K562 (cell line): ENCODE measurements around the gene CTXN3. TPM values are rescaled to one million over a fixed set of nuclear protein-coding genes. Genes with fewer than 3 reads are reported as not detected.

Experiments used
- ATAC-seq: fragments of 200-7000 bp; cut with Tn5 transposase; 3 replicates; pipeline ENCODE4 v1.9.1; 2020; ENCODE audit warnings: moderate library complexity
- BruUV-seq: library from RNA; stranded (reverse); fragments of 400-500 nt; replicated peaks from 2 replicates; lab custom pipeline; 2021; lab: Mats Ljungman, UMichigan
- CTCF ChIA-PET: fragments of 300-600 bp; formaldehyde crosslinking; extraction: SDS; loops from one replicate; lab custom pipeline; 2021; ENCODE audit warnings: low intra/inter-chr PET ratio; lab: Yijun Ruan, JAX
- POLR2A ChIA-PET: fragments of 300-600, 350-650 bp; sonication (Branson Sonifier 250); formaldehyde crosslinking; extraction: SDS; loops from one replicate; lab custom pipeline; 2021; ENCODE audit warnings: antibody characterized with exemption, inconsistent platforms; lab: Yijun Ruan, JAX
- DNase-seq, 4 experiments: peaks; one replicate each; pipeline versions ENCODE4 v3.0.0 to v3.0.0-alpha.2; 2011 to 2018; ENCODE audit warnings: low spot score in 3 of 4, mixed read lengths in 3 of 4; ENCODE audit errors: extremely low read depth in 1 of 4
- FAIRE-seq: peaks from 2 replicates; lab custom pipeline; 2011; peaks lifted over from hg19 to GRCh38; lab: Jason Lieb, UNC
- H2AFZ ChIP-seq: 2 replicates; pipeline ENCODE4 v1.6.0; 2011; ENCODE audit warnings: low read depth, low read length, control low read depth, inconsistent platforms
- H3K27ac ChIP-seq: fragments of 200-600 bp; 3 replicates; pipeline ENCODE4 v1.8.0; 2011; ENCODE audit warnings: low read depth, mild to moderate bottlenecking, control low read depth, inconsistent platforms, low read length, moderate library complexity, mixed read lengths; ENCODE audit errors: extremely low read depth
- H3K27me3 ChIP-seq, 2 experiments: fragments of 300-600 bp in 1 of 2; 2 replicates in 1 of 2; 3 replicates in 1 of 2; pipeline versions ENCODE4 v1.6.0 to v1.8.0; 2011; ENCODE audit warnings: inconsistent platforms in 2 of 2, low read length in 2 of 2, mild to moderate bottlenecking in 1 of 2, mixed read lengths in 1 of 2, moderate library complexity in 1 of 2; ENCODE audit not compliant: control insufficient read depth in 2 of 2, insufficient read depth in 2 of 2
- H3K36me3 ChIP-seq: fragments of 300-600 bp; 3 replicates; pipeline ENCODE4 v1.8.0; 2011; ENCODE audit warnings: mild to moderate bottlenecking, low read length, inconsistent platforms; ENCODE audit not compliant: control insufficient read depth, insufficient read depth
- H3K4me1 ChIP-seq, 2 experiments: fragments of 200-600 bp in 1 of 2; replicated peaks in 1 of 2; 2 replicates in 1 of 2; 3 replicates in 1 of 2; pipeline versions ENCODE4 v1.5.1 to v1.8.0; 2011; ENCODE audit warnings: inconsistent platforms in 2 of 2, low read length in 2 of 2, mild to moderate bottlenecking in 1 of 2, mixed read lengths in 1 of 2, moderate library complexity in 1 of 2; ENCODE audit not compliant: control insufficient read depth in 2 of 2, insufficient read depth in 2 of 2
- H3K4me2 ChIP-seq: 2 replicates; pipeline ENCODE4 v1.6.1; 2011; ENCODE audit warnings: low read length, control low read depth, inconsistent platforms, mixed read lengths; ENCODE audit not compliant: insufficient read depth
- H3K4me3 ChIP-seq: fragments of 200-600 bp; sonication (generic), shearing (Covaris generic); 2 replicates; pipeline ENCODE4 v1.5.1; 2016; ENCODE audit warnings: control low read depth, inconsistent platforms
- H3K79me2 ChIP-seq: fragments of 200-600 bp; 3 replicates; pipeline ENCODE4 v1.8.0; 2011; ENCODE audit warnings: low read length, inconsistent platforms; ENCODE audit not compliant: control insufficient read depth, insufficient read depth
- H3K9ac ChIP-seq, 2 experiments: 2 replicates each; pipeline versions ENCODE4 v1.6.0 to v1.6.1; 2011; ENCODE audit warnings: low read depth in 2 of 2, low read length in 2 of 2, control low read depth in 1 of 2, inconsistent platforms in 1 of 2, mild to moderate bottlenecking in 1 of 2, mixed read lengths in 1 of 2; ENCODE audit not compliant: insufficient read depth in 1 of 2
- H3K9me1 ChIP-seq: one replicate; pipeline ENCODE4 v1.6.0; 2011; ENCODE audit warnings: inconsistent platforms, mild to moderate bottlenecking, low read length, moderate library complexity; ENCODE audit not compliant: control insufficient read depth, insufficient read depth
- H3K9me3 ChIP-seq: replicated peaks from 2 replicates; pipeline ENCODE4 v1.5.1; 2011; ENCODE audit warnings: low read depth, low read length, inconsistent platforms; ENCODE audit not compliant: control insufficient read depth, insufficient read depth
- H4K20me1 ChIP-seq: replicated peaks from 2 replicates; pipeline ENCODE4 v1.6.1; 2011; ENCODE audit warnings: low read length, inconsistent platforms, mixed read lengths; ENCODE audit not compliant: control insufficient read depth, insufficient read depth
- NR1H2 ChIP-seq: sonication (generic); formaldehyde crosslinking; IDR thresholded peaks from 2 replicates; pipeline ENCODE4 v1.4.0; 2020; ENCODE audit warnings: mild to moderate bottlenecking, missing genetic modification reagents
- ZFPM2 ChIP-seq: fragments of 250-450 bp; sonication (Bioruptor Pico); IDR thresholded peaks from 2 replicates; pipeline ENCODE4 v1.5.1; 2022; ENCODE audit warnings: mild to moderate bottlenecking
- ZNF121 ChIP-seq: sonication (generic); formaldehyde crosslinking; conservative IDR thresholded peaks from 2 replicates; pipeline ENCODE4 v1.8.0; 2022; ENCODE audit warnings: missing genetic modification reagents
- WGBS: fragments of 100-300 bp; shearing (Covaris generic); methylation state at CpG from one replicate; pipeline ENCODE4 v1.1.6; 2016; ENCODE audit warnings: low coverage, mixed read lengths; ENCODE audit not compliant: insufficient coverage; ENCODE audit errors: missing lambda C conversion rate; 5-methylcytosine and 5-hydroxymethylcytosine counted together
- in situ Hi-C: fragments of 300-500 bp; cut with MboI; formaldehyde crosslinking; loops from 4 replicates; pipeline ENCODE4 v1.15.0; 2018; ENCODE audit warnings: inconsistent platforms, mixed read lengths
- intact Hi-C: fragments of 100-400 bp; cut with micrococcal nuclease; formaldehyde crosslinking; loops from 2 replicates; pipeline ENCODE4 v1.14.2; 2022
- polyA plus RNA-seq, 8 experiments: library from polyadenylated mRNA; depleted of rRNA in 4 of 8; stranded (reverse) in 5 of 8; unstranded in 3 of 8; fragments of >200 nt; fragmentation: Nextera tagmentation in 2 of 8; fragmentation: Illumina TruSeq in 1 of 8; extraction: Ambion mirVana in 2 of 8; extraction: Trizol in 1 of 8; gene quantifications; 2 replicates each; pipeline versions ENCODE4 v1.2.1 to v1.2.3, GENCODE V29; 2011 to 2014; ENCODE audit warnings: inconsistent platforms in 1 of 8, missing spikeins in 1 of 8
- total RNA-seq, 7 experiments: library from RNA; depleted of rRNA in 6 of 7; stranded (reverse); fragments of >200 nt in 6 of 7; fragmentation: Illumina TruSeq in 2 of 7; extraction: Trizol in 2 of 7; gene quantifications; 2 replicates each; pipeline versions ENCODE4 v1.2.1 to v1.2.3, GENCODE V29; 2011 to 2021; ENCODE audit warnings: low replicate concordance in 1 of 7
- TF ChIP-seq, protein P1 (sequence below): sonication (generic); formaldehyde crosslinking; IDR thresholded peaks from 2 replicates; pipeline ENCODE4 v1.8.1; 2022; ENCODE audit warnings: missing genetic modification reagents
- TF ChIP-seq, protein P2 (sequence below): fragments of 250-450 bp; sonication (Bioruptor Pico); IDR thresholded peaks from 2 replicates; pipeline ENCODE4 v1.8.0; 2021; ENCODE audit warnings: borderline replicate concordance, mild to moderate bottlenecking, moderate library complexity; ENCODE audit not compliant: poor library complexity, severe bottlenecking

Gene CTXN3
- total and polyA plus RNA-seq, 9 of the 15 experiments (the other 6 are each of a cell fraction or from before 2014, with no cell fraction given), result not detected

DNA sequence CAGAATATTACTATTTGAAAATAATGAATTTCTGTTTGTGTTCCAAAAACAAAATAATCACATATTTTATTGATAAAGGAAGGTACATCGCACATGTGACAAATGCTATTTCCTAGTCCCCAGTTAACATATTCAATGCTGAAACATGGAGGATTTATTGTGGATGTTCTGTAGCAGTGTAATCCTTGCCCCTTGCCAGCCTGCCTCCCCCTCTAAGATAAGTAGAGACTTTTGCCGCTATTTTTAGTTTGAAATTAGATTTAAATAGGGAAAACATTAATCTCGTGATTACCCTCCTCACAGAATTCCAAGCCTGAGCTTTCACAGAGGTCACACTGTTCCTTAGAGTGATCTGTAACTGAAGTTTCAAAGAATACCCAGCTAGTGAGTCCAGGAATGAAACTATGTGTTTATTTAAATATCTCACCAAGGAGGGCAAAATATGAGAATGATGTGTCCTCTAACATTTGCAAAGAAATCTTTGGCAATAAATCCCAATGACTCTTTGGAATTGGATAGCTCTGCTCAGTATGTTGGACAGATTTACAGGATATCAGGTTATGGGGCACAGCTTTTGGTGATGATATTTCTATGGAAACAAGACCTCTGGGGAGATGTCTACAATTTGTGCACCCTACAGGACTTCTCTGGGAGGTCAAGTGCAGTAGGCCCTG is 17.3 kb downstream of the CTXN3 start:
- ATAC-seq (no peak), FAIRE-seq (no peak), DNase-seq (no peak)
- WGBS, result 0% methylated on average over 3 of the region's 3 CpGs
- Histone ChIP-seq H3K4me3 (no peak overlapping the region), H3K9ac (no peak overlapping the region), H2AFZ (no peak overlapping the region), H3K9me1 (no peaks in the 10 kb centered on the region), H3K27ac (no peak overlapping the region), H4K20me1 (no peaks in the 10 kb centered on the region), H3K79me2 (no peaks in the 10 kb centered on the region), H3K9me3 (no peaks in the 10 kb centered on the region), H3K27me3 (no peaks in the 10 kb centered on the region; a peak in 1 of 5 replicates), H3K36me3 (no peaks in the 10 kb centered on the region), H3K4me1 (no peaks in the 10 kb centered on the region), H3K4me2 (no peak overlapping the region)
- ChIA-PET POLR2A (interaction anchor here (1.4 kb wide), 1 partner anchor 8 kb away, joined by 5 read pairs; no protein-coding TSS in a partner anchor), CTCF (no interaction called here)
- no TSS peak for BruUV-seq
- in situ Hi-C loops, result no loop called here
- intact Hi-C loops, result no loop called here
- TF ChIP-seq ZFPM2 (CRISPR knock-in tag) (no peak), ZNF121 (CRISPR knock-in tag) (no peak), NR1H2 (CRISPR knock-in tag) (no peak)
- TF ChIP-seq, protein P1, sequence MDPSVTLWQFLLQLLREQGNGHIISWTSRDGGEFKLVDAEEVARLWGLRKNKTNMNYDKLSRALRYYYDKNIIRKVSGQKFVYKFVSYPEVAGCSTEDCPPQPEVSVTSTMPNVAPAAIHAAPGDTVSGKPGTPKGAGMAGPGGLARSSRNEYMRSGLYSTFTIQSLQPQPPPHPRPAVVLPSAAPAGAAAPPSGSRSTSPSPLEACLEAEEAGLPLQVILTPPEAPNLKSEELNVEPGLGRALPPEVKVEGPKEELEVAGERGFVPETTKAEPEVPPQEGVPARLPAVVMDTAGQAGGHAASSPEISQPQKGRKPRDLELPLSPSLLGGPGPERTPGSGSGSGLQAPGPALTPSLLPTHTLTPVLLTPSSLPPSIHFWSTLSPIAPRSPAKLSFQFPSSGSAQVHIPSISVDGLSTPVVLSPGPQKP (CRISPR knock-in tag), result no peak
- TF ChIP-seq, protein P2, sequence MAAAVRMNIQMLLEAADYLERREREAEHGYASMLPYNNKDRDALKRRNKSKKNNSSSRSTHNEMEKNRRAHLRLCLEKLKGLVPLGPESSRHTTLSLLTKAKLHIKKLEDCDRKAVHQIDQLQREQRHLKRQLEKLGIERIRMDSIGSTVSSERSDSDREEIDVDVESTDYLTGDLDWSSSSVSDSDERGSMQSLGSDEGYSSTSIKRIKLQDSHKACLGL (CRISPR knock-in tag), result no peak
